Measurements from ENCODE around the gene GP1BB.

DNA sequence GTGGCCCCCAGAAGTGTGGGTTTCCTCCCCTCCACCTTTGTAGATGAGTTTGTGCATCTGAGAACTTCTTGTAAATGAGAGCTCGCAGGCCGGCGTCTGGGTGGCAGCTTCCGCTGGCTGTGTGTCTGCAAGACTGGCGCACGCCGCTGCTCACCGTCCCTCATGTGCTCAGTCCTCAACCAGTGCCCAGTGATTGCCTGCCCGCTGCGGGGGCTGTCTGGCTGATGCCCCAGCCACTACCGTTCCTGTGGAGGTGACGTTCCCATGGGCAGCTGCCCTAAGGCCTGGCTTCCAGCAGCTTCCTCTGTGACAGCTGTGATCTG is 46.0 kb downstream of the GP1BB start:
- TF ChIP-seq, protein P1, sequence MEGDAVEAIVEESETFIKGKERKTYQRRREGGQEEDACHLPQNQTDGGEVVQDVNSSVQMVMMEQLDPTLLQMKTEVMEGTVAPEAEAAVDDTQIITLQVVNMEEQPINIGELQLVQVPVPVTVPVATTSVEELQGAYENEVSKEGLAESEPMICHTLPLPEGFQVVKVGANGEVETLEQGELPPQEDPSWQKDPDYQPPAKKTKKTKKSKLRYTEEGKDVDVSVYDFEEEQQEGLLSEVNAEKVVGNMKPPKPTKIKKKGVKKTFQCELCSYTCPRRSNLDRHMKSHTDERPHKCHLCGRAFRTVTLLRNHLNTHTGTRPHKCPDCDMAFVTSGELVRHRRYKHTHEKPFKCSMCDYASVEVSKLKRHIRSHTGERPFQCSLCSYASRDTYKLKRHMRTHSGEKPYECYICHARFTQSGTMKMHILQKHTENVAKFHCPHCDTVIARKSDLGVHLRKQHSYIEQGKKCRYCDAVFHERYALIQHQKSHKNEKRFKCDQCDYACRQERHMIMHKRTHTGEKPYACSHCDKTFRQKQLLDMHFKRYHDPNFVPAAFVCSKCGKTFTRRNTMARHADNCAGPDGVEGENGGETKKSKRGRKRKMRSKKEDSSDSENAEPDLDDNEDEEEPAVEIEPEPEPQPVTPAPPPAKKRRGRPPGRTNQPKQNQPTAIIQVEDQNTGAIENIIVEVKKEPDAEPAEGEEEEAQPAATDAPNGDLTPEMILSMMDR (IDR thresholded peaks at IDR 0.05 in 2 of 3, conservative IDR thresholded peaks at IDR 0.05 in 1 of 3; ENCODE audit: control insufficient read depth in 2 of 3, extremely low read depth in 1 of 3, insufficient read depth in 1 of 3, low read depth in 3 of 3, low read length in 3 of 3): no peak
- no peak for TF ChIP-seq CEBPB (IDR thresholded peaks at IDR 0.05; ENCODE audit: borderline replicate concordance in 1 of 2, low read depth in 2 of 2, low read length in 2 of 2)
